Measurements from ENCODE around the gene C17orf67.

DNA sequence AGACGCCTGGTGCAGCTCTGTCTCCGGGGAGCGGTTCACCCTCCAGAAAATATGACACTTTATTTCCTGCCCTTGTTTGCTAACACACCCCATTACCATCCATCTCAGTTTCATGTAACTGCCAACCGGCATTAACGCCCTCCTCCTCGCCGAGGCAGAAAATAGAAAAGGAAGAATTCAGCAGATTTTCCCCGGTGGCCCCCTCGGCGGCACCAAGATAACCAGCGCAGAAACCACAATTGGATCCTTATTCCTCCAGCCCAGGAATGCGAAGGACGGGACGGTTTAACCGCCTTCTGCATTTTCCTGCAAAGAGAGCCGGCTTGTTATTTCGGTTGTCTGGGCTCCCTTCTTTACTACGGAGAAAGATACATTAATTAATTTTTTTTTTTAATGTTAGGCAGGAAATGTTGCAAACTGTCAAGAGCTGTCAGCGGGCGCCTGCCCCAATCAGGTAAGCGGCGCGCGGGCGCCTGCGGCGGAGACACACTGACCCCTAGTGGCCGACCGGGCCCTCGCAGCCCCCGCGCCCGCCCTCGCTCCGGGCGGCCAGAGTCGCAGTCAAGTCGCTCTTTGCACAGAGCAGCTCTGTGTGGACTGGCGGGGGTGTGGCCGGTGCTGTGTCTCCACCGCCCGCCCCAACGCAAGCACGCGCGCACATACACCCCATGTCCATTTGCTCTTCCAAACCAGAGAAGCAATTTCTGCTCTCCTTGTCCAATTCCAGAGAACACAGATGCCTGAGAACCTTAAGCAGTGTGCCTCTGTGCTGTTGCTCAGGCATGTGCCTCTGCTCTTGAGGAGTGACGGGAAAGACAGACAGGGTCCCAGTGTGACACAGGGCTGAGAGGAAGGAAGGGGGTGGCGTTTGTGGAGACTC, 53.6 kb downstream of the C17orf67 start:
- TF ChIP-seq, protein P1, sequence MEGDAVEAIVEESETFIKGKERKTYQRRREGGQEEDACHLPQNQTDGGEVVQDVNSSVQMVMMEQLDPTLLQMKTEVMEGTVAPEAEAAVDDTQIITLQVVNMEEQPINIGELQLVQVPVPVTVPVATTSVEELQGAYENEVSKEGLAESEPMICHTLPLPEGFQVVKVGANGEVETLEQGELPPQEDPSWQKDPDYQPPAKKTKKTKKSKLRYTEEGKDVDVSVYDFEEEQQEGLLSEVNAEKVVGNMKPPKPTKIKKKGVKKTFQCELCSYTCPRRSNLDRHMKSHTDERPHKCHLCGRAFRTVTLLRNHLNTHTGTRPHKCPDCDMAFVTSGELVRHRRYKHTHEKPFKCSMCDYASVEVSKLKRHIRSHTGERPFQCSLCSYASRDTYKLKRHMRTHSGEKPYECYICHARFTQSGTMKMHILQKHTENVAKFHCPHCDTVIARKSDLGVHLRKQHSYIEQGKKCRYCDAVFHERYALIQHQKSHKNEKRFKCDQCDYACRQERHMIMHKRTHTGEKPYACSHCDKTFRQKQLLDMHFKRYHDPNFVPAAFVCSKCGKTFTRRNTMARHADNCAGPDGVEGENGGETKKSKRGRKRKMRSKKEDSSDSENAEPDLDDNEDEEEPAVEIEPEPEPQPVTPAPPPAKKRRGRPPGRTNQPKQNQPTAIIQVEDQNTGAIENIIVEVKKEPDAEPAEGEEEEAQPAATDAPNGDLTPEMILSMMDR (IDR thresholded peaks at IDR 0.05; ENCODE audit: poor library complexity, severe bottlenecking), result peak; percentile 97
- no peak for TF ChIP-seq EZH2 (IDR thresholded peaks at IDR 0.05; ENCODE audit: borderline replicate concordance, insufficient read depth, low read length, poor library complexity, severe bottlenecking)

Data from neural cell (in vitro differentiated cells).